Measurements from ENCODE around the gene NRN1L. TPM values are rescaled to one million over a fixed set of nuclear protein-coding genes. Genes with fewer than 3 reads are reported as not detected.

The NRN1L gene
- total and polyA plus RNA-seq, 2 donors from 2014 or later: 1.1 to 1.2 TPM

- FAIRE-seq: no peak
- no peaks in the 10 kb centered on the region for H3K27me3 ChIP-seq (ENCODE audit: control insufficient read depth, insufficient read depth, low read length)
- H3K4me3 ChIP-seq (ENCODE audit: low read length in 3 of 3): no peak overlapping the region
- no peak for DNase-seq
- H3K27ac ChIP-seq (ENCODE audit: low read depth in 2 of 2, low read length in 2 of 2): no peak overlapping the region
- TF ChIP-seq, protein P1, sequence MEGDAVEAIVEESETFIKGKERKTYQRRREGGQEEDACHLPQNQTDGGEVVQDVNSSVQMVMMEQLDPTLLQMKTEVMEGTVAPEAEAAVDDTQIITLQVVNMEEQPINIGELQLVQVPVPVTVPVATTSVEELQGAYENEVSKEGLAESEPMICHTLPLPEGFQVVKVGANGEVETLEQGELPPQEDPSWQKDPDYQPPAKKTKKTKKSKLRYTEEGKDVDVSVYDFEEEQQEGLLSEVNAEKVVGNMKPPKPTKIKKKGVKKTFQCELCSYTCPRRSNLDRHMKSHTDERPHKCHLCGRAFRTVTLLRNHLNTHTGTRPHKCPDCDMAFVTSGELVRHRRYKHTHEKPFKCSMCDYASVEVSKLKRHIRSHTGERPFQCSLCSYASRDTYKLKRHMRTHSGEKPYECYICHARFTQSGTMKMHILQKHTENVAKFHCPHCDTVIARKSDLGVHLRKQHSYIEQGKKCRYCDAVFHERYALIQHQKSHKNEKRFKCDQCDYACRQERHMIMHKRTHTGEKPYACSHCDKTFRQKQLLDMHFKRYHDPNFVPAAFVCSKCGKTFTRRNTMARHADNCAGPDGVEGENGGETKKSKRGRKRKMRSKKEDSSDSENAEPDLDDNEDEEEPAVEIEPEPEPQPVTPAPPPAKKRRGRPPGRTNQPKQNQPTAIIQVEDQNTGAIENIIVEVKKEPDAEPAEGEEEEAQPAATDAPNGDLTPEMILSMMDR (IDR thresholded peaks at IDR 0.05; ENCODE audit: borderline replicate concordance, extremely low read depth, insufficient read depth): no peak
- intact Hi-C loops (cut with DNase I): no loop called here
- no peak overlapping the region for H3K9ac ChIP-seq (ENCODE audit: low read length in 3 of 3)
- peaks cover 0 to 15% (median 13%) of the 10 kb centered on the region in 3 donors for H3K4me1 ChIP-seq (ENCODE audit: control insufficient read depth in 2 of 3, insufficient read depth in 2 of 3, low read depth in 1 of 3, low read length in 3 of 3)
- no peaks in the 10 kb centered on the region for H3K9me3 ChIP-seq (ENCODE audit: control insufficient read depth in 2 of 3, insufficient read depth in 1 of 3, low read length in 3 of 3)
- H3K36me3 ChIP-seq (ENCODE audit: control insufficient read depth in 2 of 3, insufficient read depth in 3 of 3, low read length in 3 of 3): no peaks in the 10 kb centered on the region
Measured at GRCh38 chr16:67853670-67854069, 31.0 kb upstream of the NRN1L start.

DNA sequence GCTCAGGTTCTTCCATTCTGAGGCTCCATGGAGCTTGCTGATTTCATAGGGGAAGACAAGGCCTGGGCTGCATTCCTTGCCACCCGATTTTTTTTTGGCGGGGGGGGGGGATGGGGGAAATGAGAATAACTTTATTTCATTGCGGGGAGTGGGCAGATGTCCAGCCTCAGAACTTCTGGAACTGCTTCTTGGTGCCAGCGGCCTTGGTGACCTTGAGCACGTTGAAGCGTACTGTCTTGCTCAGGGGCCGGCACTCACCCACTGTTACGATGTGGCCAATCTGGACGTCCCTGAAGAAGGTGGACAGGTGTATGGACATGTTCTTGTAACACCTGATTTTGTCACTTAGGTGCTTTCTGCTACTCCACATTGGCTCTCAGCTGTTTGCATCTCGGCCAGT is 28.9 kb upstream of the NRN1L start:
- intact Hi-C loops (cut with DNase I): no loop called here
- Histone ChIP-seq H3K9me3 (ENCODE audit: control insufficient read depth in 2 of 3, insufficient read depth in 1 of 3, low read length in 3 of 3) (no peaks in the 10 kb centered on the region), H3K4me3 (ENCODE audit: low read length in 3 of 3) (no peak overlapping the region), H3K9ac (ENCODE audit: low read length in 3 of 3) (no peak overlapping the region), H3K4me1 (ENCODE audit: control insufficient read depth in 2 of 3, insufficient read depth in 2 of 3, low read depth in 1 of 3, low read length in 3 of 3) (peaks cover 0 to 15% (median 13%) of the 10 kb centered on the region in 3 donors), H3K27ac (ENCODE audit: low read depth in 2 of 2, low read length in 2 of 2) (no peak overlapping the region), H3K36me3 (ENCODE audit: control insufficient read depth in 2 of 3, insufficient read depth in 3 of 3, low read length in 3 of 3) (peaks cover 0 to 5% (median 0%) of the 10 kb centered on the region in 3 donors), H3K27me3 (ENCODE audit: control insufficient read depth, insufficient read depth, low read length) (no peaks in the 10 kb centered on the region)
- TF ChIP-seq, protein P1 (IDR thresholded peaks at IDR 0.05; ENCODE audit: borderline replicate concordance, extremely low read depth, insufficient read depth): no peak
- no peak for FAIRE-seq
- DNase-seq: no peak

DNA sequence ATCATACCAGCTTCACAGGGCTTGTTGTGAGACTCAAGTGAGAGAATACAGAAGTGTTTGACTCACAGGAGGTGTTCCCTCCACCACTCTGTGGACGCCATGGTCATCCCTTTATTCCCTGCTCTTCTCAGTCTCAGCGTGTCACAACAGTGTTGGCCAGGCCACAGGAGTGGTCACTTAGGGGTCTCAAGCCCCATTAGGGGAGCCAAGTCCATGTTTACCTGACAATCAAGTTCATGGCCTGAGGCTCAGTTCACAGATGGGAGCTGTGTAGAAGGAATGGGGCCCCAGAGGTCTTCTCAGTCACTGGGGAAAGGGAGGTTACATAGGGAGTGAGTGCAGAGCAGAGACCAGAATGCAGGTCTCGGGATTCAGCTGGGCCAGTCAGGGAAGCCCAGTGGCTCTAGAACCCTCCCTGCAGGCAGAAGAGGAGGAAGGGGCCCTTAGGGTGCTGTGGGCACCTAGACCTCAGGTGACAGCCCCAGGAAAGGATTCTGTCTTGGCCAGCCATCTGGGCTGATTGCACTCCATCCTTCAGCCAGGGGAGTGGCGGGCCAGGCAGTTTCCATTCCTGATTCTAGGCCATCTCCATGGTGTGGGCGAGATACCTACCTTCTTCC is 27.6 kb upstream of the NRN1L start:
- Histone ChIP-seq H3K27ac (ENCODE audit: low read depth in 2 of 2, low read length in 2 of 2) (no peak overlapping the region), H3K36me3 (ENCODE audit: control insufficient read depth in 2 of 3, insufficient read depth in 3 of 3, low read length in 3 of 3) (peaks cover 0 to 5% (median 0%) of the 10 kb centered on the region in 3 donors), H3K4me1 (ENCODE audit: control insufficient read depth in 2 of 3, insufficient read depth in 2 of 3, low read depth in 1 of 3, low read length in 3 of 3) (peaks cover 0 to 15% (median 15%) of the 10 kb centered on the region in 3 donors), H3K9me3 (ENCODE audit: control insufficient read depth in 2 of 3, insufficient read depth in 1 of 3, low read length in 3 of 3) (no peaks in the 10 kb centered on the region), H3K27me3 (ENCODE audit: control insufficient read depth, insufficient read depth, low read length) (no peaks in the 10 kb centered on the region), H3K4me3 (ENCODE audit: low read length in 3 of 3) (no peak overlapping the region), H3K9ac (ENCODE audit: low read length in 3 of 3) (no peak overlapping the region)
- TF ChIP-seq, protein P1 (IDR thresholded peaks at IDR 0.05; ENCODE audit: borderline replicate concordance, extremely low read depth, insufficient read depth): no peak
- intact Hi-C loops (cut with DNase I): no loop called here
- FAIRE-seq (no peak), DNase-seq (no peak)

Data from kidney (tissue), 14 donors.